Smooth muscle cell (in vitro differentiated cells): ENCODE results near the gene APOC3. TPM values are rescaled to one million over a fixed set of nuclear protein-coding genes. Genes with fewer than 3 reads are reported as not detected.

Source experiments
- DNase-seq: peaks from one replicate; lab custom pipeline; 2025; ENCODE audit not compliant: unreplicated experiment; lab: John Stamatoyannopoulos, UW
- H2AFZ ChIP-seq: fragments of 200-600 bp; sonication (generic); 2 replicates; pipeline ENCODE4 v1.6.0; 2016; ENCODE audit warnings: antibody characterized with exemption, low read depth, mild to moderate bottlenecking
- H3F3A ChIP-seq: fragments of 200-600 bp; sonication (generic); 2 replicates; pipeline ENCODE4 v1.6.0; 2017; ENCODE audit warnings: antibody characterized with exemption, low read depth
- H3K27ac ChIP-seq: fragments of 200-600 bp; sonication (generic); 2 replicates; pipeline ENCODE4 v1.5.1; 2016; ENCODE audit warnings: low read depth, mild to moderate bottlenecking
- H3K27me3 ChIP-seq: fragments of 200-600 bp; sonication (generic); 2 replicates; pipeline ENCODE4 v1.6.1; 2016; ENCODE audit warnings: low read depth, mild to moderate bottlenecking
- H3K36me3 ChIP-seq: fragments of 200-600 bp; sonication (generic); 2 replicates; pipeline ENCODE4 v1.5.1; 2016; ENCODE audit warnings: low read depth
- H3K4me1 ChIP-seq: fragments of 200-600 bp; sonication (generic); 2 replicates; pipeline ENCODE4 v1.5.1; 2016; ENCODE audit warnings: low read depth
- H3K4me2 ChIP-seq: fragments of 200-600 bp; sonication (generic); 2 replicates; pipeline ENCODE4 v1.6.0; 2016; ENCODE audit warnings: mild to moderate bottlenecking
- H3K4me3 ChIP-seq: fragments of 200-600 bp; sonication (generic); 2 replicates; pipeline ENCODE4 v1.5.1; 2016; ENCODE audit warnings: mild to moderate bottlenecking
- H3K79me2 ChIP-seq: fragments of 200-600 bp; sonication (generic); 2 replicates; pipeline ENCODE4 v1.6.0; 2016; ENCODE audit warnings: low read depth, mild to moderate bottlenecking
- H3K9ac ChIP-seq: fragments of 200-600 bp; sonication (generic); 2 replicates; pipeline ENCODE4 v1.6.0; 2016; ENCODE audit warnings: low read depth
- H3K9me3 ChIP-seq: fragments of 200-600 bp; sonication (generic); replicated peaks from 2 replicates; pipeline ENCODE4 v1.5.1; 2016; ENCODE audit warnings: low read depth
- H4K20me1 ChIP-seq: fragments of 200-600 bp; sonication (generic); 2 replicates; pipeline ENCODE4 v1.6.0; 2016; ENCODE audit warnings: low read depth
- WGBS: methylation state at CpG from one replicate; pipeline ENCODE4 v1.1.7; 2016; ENCODE audit warnings: low lambda C conversion rate; 5-methylcytosine and 5-hydroxymethylcytosine counted together
- polyA plus RNA-seq: library from polyadenylated mRNA; unstranded; fragments of >200 nt; fragmentation: Nextera tagmentation; extraction: Ambion mirVana; gene quantifications from 2 replicates; pipeline ENCODE4 v1.2.1, GENCODE V29; 2016
- total RNA-seq: library from RNA; depleted of rRNA; stranded (reverse); fragments of >200 nt; gene quantifications from 2 replicates; pipeline ENCODE4 v1.2.3, GENCODE V29; 2014
- TF ChIP-seq, protein P1 (sequence below): fragments of 200-600 bp; sonication (generic); IDR thresholded peaks from 2 replicates; pipeline ENCODE4 v1.5.1; 2017; ENCODE audit warnings: borderline replicate concordance, mild to moderate bottlenecking, antibody characterized with exemption; ENCODE audit not compliant: insufficient read depth, poor library complexity, severe bottlenecking

APOC3 gene
- total and polyA plus RNA-seq, 2 experiments from 2014 or later: 0.54 TPM; not detected in 1

DNA sequence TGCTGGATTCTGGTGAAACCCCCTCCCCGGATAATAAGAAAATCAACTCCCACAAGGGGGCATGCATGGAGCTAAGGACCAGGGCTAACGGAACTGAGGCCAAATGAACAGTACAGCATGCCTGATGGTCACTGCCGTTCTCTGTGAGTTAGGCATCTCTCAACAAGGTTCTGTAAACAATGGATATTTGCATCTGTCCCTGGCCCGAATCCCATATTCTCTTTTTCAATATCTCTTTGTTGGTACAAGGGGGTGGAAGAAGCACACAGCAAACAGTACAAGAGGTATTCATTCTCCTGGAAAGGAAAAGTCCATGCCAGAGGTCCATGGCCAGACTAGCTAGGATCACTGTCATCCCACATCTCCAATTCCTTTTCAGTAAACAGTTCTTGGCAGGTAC is 39.9 kb downstream of the APOC3 start:
- Histone ChIP-seq H3K4me3 (no peak overlapping the region), H3K27ac (no peak overlapping the region), H3K27me3 (no peaks in the 10 kb centered on the region), H3K9ac (no peak overlapping the region), H3K4me1 (no peaks in the 10 kb centered on the region), H3K9me3 (no peaks in the 10 kb centered on the region), H3K4me2 (no peak overlapping the region), H3F3A (no peaks in the 10 kb centered on the region), H3K36me3 (peaks cover 12% of the 10 kb centered on the region), H2AFZ (no peak overlapping the region), H3K79me2 (no peaks in the 10 kb centered on the region), H4K20me1 (no peaks in the 10 kb centered on the region)
- no peak for DNase-seq
- TF ChIP-seq, protein P1, sequence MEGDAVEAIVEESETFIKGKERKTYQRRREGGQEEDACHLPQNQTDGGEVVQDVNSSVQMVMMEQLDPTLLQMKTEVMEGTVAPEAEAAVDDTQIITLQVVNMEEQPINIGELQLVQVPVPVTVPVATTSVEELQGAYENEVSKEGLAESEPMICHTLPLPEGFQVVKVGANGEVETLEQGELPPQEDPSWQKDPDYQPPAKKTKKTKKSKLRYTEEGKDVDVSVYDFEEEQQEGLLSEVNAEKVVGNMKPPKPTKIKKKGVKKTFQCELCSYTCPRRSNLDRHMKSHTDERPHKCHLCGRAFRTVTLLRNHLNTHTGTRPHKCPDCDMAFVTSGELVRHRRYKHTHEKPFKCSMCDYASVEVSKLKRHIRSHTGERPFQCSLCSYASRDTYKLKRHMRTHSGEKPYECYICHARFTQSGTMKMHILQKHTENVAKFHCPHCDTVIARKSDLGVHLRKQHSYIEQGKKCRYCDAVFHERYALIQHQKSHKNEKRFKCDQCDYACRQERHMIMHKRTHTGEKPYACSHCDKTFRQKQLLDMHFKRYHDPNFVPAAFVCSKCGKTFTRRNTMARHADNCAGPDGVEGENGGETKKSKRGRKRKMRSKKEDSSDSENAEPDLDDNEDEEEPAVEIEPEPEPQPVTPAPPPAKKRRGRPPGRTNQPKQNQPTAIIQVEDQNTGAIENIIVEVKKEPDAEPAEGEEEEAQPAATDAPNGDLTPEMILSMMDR: no peak
- 95% methylated on average over 4 of the region's 4 CpGs for WGBS

DNA sequence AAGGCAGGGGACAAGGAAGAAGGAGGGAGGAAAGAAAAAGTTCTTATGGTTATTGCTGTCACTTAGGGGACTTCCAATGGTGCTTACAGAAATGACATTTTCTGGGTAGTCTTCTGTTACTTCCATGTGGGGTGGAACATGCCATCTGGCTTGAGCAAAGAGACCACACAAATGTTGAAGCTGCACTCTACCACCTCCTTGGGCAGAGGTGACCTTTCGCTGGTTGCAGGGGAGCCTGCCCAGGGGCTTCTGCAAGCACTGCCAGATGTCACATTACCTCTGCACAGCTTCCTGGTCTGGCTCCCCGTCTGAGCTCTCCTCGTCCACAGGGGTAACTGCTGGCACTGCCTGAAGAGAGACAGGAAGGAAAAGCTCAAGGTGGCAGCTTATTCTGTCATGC is 40.3 kb downstream of the APOC3 start:
- Histone ChIP-seq H3K27me3 (no peaks in the 10 kb centered on the region), H3F3A (no peaks in the 10 kb centered on the region), H3K36me3 (peaks cover 12% of the 10 kb centered on the region), H4K20me1 (no peaks in the 10 kb centered on the region), H3K27ac (no peak overlapping the region), H3K4me2 (no peak overlapping the region), H3K9ac (no peak overlapping the region), H2AFZ (no peak overlapping the region), H3K79me2 (no peaks in the 10 kb centered on the region), H3K4me3 (no peak overlapping the region), H3K4me1 (no peaks in the 10 kb centered on the region), H3K9me3 (no peaks in the 10 kb centered on the region)
- WGBS: 98% methylated on average over 3 of the region's 3 CpGs
- DNase-seq: no peak
- TF ChIP-seq, protein P1: no peak

DNA sequence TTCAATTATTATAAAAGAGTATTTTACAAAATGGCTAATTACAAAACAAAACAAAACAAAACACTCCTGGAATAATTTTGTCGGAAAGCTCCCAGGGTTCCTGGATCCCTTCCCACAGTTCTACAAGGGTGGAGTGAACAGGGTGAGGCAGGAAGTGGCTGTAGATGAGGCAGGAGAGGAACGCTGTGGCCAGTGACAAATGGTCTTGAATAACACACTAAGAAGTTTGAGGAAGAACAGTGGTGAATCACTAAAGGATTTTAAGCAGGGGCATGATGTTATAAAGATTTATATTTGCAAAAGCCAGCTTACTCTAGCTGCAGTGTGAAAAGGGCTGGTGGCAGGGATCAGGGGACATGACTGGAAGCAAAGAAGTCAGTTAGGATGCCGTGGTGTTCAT is 41.5 kb downstream of the APOC3 start:
- no peaks in the 10 kb centered on the region for H3F3A ChIP-seq
- H2AFZ ChIP-seq: no peak overlapping the region
- TF ChIP-seq, protein P1: no peak
- H3K9me3 ChIP-seq: no peaks in the 10 kb centered on the region
- no peaks in the 10 kb centered on the region for H3K27me3 ChIP-seq
- no peak overlapping the region for H3K9ac ChIP-seq
- no peaks in the 10 kb centered on the region for H4K20me1 ChIP-seq
- no peak for DNase-seq
- 51% methylated on average over 3 of the region's 3 CpGs for WGBS
- peaks cover 12% of the 10 kb centered on the region for H3K36me3 ChIP-seq
- H3K79me2 ChIP-seq: no peaks in the 10 kb centered on the region
- H3K27ac ChIP-seq: peak overlapping the region; percentile 50
- H3K4me3 ChIP-seq: no peak overlapping the region
- H3K4me2 ChIP-seq: peak overlapping the region; percentile 4
- no peaks in the 10 kb centered on the region for H3K4me1 ChIP-seq

DNA sequence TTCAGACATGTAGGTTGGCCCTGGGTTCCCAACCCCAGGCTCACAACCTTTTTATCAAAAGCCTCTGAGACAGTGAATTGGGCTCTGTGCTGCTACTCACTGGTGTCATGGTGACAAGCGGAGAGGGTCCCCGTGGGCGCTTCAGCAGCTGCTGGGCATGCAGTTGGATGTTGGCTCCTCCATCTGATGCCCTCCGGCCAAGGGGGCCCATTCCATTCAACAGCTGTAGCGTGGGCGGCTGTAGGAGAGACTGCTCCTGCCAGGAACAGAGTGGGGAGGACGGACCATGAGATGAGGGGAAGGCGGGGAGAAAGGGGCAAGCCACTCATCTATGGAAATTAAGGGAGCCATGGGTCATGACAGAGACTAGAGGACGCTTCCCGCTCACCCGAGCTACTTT is 43.7 kb downstream of the APOC3 start:
- no peaks in the 10 kb centered on the region for H3F3A ChIP-seq
- H3K79me2 ChIP-seq: no peaks in the 10 kb centered on the region
- peaks cover 12% of the 10 kb centered on the region for H3K36me3 ChIP-seq
- H3K27ac ChIP-seq: no peak overlapping the region
- H3K4me2 ChIP-seq: no peak overlapping the region
- no peak overlapping the region for H2AFZ ChIP-seq
- H3K4me1 ChIP-seq: no peaks in the 10 kb centered on the region
- H3K27me3 ChIP-seq: no peaks in the 10 kb centered on the region
- TF ChIP-seq, protein P1: no peak
- no peak overlapping the region for H3K4me3 ChIP-seq
- H4K20me1 ChIP-seq: no peaks in the 10 kb centered on the region
- WGBS: 96% methylated on average over 11 of the region's 11 CpGs
- DNase-seq: no peak
- H3K9me3 ChIP-seq: no peaks in the 10 kb centered on the region
- no peak overlapping the region for H3K9ac ChIP-seq
